ENCODE data around the gene AKAP13. TPM values are rescaled to one million over a fixed set of nuclear protein-coding genes. Genes with fewer than 3 reads are reported as not detected.
"Not testable (repeated sequence)": the region's sequence is repeated elsewhere in the genome, so short reads cannot be mapped to it uniquely, and the experiment has no call there.

The AKAP13 gene
- total RNA-seq, 2 experiments from 2014 or later: 85.1 to 104 TPM

DNA sequence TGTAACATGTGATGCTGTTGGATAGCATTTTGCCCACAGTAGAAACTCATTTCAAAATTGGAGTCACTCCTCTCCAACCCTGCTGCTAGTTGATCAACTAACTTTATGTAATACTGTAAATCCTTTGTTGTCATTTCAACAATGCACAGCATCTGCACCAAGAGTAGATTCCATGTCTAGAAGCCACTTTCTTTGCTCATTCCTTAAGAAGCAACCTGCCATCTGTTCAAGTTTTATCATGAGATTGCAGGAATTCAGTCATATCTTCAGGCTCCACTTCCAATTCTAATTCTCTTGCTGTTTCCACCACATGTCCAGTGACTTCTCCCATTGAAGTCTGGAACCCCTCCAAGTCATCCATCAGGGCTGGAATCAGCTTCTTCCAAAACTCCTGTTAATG lies 42.9 kb downstream of the AKAP13 start:
- H3K4me1 Mint-ChIP-seq: peaks cover 71% of the 10 kb centered on the region
- H3K27me3 Mint-ChIP-seq: no peaks in the 10 kb centered on the region
- no peak overlapping the region for H3K27ac Mint-ChIP-seq
- ATAC-seq: no peak
- H3K9me3 Mint-ChIP-seq (ENCODE audit: low read depth): no peaks in the 10 kb centered on the region
- no peak overlapping the region for H3K4me3 Mint-ChIP-seq
- intact Hi-C loops (cut with DNase I, micrococcal nuclease): no loop called here
- no peak for DNase-seq
- POLR2A ChIA-PET: interaction anchor here (0.6 kb wide), 1 partner anchor 60 kb away, joined by 4 read pairs; no protein-coding TSS in a partner anchor
- CTCF ChIA-PET: interaction anchor here (0.6 to 1.9 kb wide), 2 partner anchors 17 to 37 kb away, joined by 3 to 5 read pairs; no protein-coding TSS in a partner anchor
- no peaks in the 10 kb centered on the region for H3K36me3 Mint-ChIP-seq (ENCODE audit: low read depth)

DNA sequence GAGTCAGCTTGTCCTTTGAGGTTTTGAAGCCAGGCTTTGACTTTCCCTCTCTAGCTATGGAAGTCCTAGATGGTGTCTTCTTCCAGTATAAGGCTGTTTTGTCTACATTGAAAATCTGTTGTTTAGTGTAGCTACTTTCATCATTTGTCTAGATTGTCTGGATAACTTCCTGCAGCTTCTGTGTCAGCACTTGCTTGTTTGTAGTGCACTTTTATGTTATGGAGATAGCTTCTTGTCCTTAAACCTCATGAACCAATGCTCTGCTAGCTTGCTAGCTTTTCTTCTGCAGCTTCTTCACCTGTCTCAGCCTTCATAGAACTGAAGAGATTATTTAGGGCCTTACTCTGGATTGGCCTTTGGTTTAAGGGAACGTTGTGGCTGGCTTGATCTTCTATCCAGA lies 43.8 kb downstream of the AKAP13 start:
- no peaks in the 10 kb centered on the region for H3K27me3 Mint-ChIP-seq
- no peak overlapping the region for H3K27ac Mint-ChIP-seq
- intact Hi-C loops (cut with DNase I, micrococcal nuclease): no loop called here
- H3K4me1 Mint-ChIP-seq: peaks cover 71% of the 10 kb centered on the region
- no peak overlapping the region for H3K4me3 Mint-ChIP-seq
- DNase-seq (no peak), ATAC-seq (no peak)
- H3K36me3 Mint-ChIP-seq (ENCODE audit: low read depth): no peaks in the 10 kb centered on the region
- CTCF ChIA-PET: interaction anchor here (0.6 to 1.9 kb wide), 5 partner anchors 10 to 406 kb away, joined by 3 to 5 read pairs (median 3); no protein-coding TSS in a partner anchor
- POLR2A ChIA-PET: no interaction called here
- no peaks in the 10 kb centered on the region for H3K9me3 Mint-ChIP-seq (ENCODE audit: low read depth)

DNA sequence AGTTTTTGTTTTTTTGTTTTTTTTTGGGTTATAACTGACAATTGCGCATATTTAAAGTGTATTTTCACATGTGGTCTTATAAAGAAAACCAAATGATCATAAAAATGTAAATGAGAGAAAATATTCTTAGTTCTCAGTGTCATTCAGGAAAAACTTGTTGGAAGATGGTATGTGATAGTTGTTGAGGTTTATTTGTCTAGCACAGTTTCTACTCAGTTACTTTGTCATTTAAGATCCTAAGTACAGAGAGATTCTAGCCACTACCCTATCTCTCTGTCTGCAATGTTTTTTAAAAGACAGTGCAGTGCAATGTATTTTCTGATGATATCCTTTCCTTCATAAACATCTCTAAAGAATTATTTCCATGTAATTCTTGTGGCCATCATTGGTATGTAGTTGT lies 46.1 kb downstream of the AKAP13 start:
- ATAC-seq (no peak), DNase-seq (no peak)
- Mint-ChIP-seq H3K36me3 (ENCODE audit: low read depth) (no peaks in the 10 kb centered on the region), H3K27ac (no peak overlapping the region), H3K27me3 (no peaks in the 10 kb centered on the region), H3K9me3 (ENCODE audit: low read depth) (no peaks in the 10 kb centered on the region), H3K4me1 (peaks cover 74% of the 10 kb centered on the region), H3K4me3 (no peak overlapping the region)
- intact Hi-C loops (cut with DNase I, micrococcal nuclease): no loop called here
- POLR2A ChIA-PET: no interaction called here
- CTCF ChIA-PET: no interaction called here

DNA sequence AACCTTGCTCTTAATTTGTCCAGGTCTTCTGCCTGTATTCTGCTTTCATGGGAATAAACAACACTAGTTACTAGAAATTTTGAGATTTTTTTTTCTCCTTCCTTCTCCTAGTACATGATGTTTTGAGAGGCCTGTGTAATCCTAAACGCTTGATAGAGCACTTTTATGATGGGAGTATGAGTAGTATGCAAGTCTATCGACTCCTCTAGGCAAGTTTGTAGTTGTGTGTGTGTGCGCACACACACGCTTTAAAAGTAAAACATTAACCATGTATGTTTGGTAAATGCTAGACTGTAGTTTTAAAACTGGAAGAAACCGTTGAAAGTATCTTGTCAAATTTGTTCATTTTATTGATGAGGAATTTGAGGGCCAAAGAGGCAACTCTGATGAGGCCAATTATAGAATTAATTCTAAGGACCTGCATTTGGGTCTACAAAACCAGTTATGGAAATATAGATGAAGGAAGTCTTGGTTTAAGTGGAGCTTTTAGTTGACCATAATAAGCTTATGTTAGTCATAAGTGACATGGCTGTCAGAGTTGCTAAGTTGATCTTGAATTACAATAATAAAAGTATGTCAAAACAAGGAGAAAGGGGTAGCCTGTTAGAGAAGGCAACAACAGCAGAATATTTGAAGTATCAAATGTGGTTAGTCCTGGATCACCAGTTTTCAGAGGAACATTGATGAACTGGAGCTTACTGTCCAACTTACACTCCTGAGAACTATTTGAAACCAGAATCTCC lies 47.1 kb downstream of the AKAP13 start:
- intact Hi-C loops (cut with DNase I, micrococcal nuclease): no loop called here
- H3K9me3 Mint-ChIP-seq (ENCODE audit: low read depth): no peaks in the 10 kb centered on the region
- POLR2A ChIA-PET: no interaction called here
- CTCF ChIA-PET: no interaction called here
- ATAC-seq (no peak), DNase-seq (no peak)
- no peaks in the 10 kb centered on the region for H3K36me3 Mint-ChIP-seq (ENCODE audit: low read depth)
- H3K4me3 Mint-ChIP-seq: no peak overlapping the region
- H3K27me3 Mint-ChIP-seq: no peaks in the 10 kb centered on the region
- H3K4me1 Mint-ChIP-seq: peaks cover 70% of the 10 kb centered on the region
- H3K27ac Mint-ChIP-seq: no peak overlapping the region

DNA sequence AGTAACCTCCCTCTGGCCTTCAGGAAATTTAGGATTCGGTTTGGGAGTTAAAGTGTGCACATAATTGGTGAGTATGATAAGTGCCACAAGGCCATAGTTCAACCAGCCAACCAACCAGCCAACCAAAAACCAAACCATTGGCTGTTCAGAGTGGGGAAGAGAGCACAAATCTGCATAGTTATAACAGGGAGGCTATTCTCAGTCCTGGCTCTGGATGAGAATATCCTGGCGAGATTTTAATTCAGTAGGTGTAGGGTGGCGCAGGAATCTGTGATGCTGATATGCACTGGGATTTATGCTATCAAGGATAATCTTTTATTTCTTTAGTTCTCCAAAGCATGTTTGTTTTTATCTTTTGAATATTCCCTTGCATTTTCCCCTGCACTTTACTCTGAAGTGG lies 49.1 kb downstream of the AKAP13 start:
- ChIA-PET CTCF (no interaction called here), POLR2A (no interaction called here)
- intact Hi-C loops (cut with DNase I, micrococcal nuclease): no loop called here

DNA sequence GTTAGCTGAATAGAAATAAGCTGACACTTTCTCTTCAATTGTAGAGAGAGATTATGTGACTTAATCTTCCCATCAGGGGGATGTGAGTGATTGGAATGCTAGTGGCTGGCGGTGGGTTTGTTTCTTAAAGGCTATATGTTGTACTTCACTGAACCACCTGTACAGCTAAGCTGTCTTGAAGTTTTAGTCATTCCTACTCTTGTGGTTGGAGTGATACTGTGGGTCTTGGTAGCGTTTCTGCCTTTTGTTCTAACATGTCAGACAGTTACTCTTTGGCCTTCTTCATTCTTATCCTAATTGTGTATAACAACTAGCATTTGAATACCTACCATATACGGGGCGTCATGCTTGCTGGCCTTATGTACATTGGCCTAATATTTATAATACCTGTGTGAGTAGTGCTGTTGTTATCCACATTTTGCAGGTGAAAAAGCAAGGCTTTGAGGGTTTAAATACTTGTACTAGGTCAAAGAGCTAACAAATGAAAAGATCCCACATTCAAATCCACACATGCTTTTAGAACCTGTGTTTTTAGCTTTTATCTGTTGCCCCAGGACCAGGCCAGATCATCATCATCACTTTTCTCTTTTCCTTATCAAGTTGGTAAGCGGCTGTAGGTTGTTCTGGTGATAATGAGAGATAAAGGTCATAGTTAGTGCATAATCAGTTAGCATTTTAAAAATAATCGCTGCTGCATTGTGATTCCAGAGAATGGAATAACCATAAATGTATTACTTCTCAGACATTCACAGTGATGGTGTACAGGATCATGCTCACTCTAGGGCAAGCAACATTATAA lies 50.2 kb downstream of the AKAP13 start:
- Mint-ChIP-seq H3K9me3 (ENCODE audit: low read depth) (no peaks in the 10 kb centered on the region), H3K27me3 (no peaks in the 10 kb centered on the region), H3K4me1 (peaks cover 50% of the 10 kb centered on the region), H3K4me3 (no peak overlapping the region), H3K36me3 (ENCODE audit: low read depth) (no peaks in the 10 kb centered on the region), H3K27ac (peak overlapping the region; percentile 41)
- POLR2A ChIA-PET: interaction anchor here (0.6 kb wide), 2 partner anchors 129 to 256 kb away, joined by 3 to 9 read pairs; no protein-coding TSS in a partner anchor
- ATAC-seq (peak; percentile 99), DNase-seq (peak; percentile 25)
- intact Hi-C loops (cut with DNase I, micrococcal nuclease): no loop called here
- CTCF ChIA-PET: interaction anchor here (0.6 to 2.4 kb wide), 6 partner anchors 10 to 134 kb away, joined by 3 to 9 read pairs (median 4); no protein-coding TSS in a partner anchor

More for the DNA sequence above, 49.1 kb downstream of the AKAP13 start:
- no peak overlapping the region for H3K27ac Mint-ChIP-seq
- H3K9me3 Mint-ChIP-seq (ENCODE audit: low read depth): no peaks in the 10 kb centered on the region
- DNase-seq (no peak), ATAC-seq (no peak)
- peaks cover 54% of the 10 kb centered on the region for H3K4me1 Mint-ChIP-seq
- H3K27me3 Mint-ChIP-seq: no peaks in the 10 kb centered on the region
- no peak overlapping the region for H3K4me3 Mint-ChIP-seq
- H3K36me3 Mint-ChIP-seq (ENCODE audit: low read depth): no peaks in the 10 kb centered on the region

DNA sequence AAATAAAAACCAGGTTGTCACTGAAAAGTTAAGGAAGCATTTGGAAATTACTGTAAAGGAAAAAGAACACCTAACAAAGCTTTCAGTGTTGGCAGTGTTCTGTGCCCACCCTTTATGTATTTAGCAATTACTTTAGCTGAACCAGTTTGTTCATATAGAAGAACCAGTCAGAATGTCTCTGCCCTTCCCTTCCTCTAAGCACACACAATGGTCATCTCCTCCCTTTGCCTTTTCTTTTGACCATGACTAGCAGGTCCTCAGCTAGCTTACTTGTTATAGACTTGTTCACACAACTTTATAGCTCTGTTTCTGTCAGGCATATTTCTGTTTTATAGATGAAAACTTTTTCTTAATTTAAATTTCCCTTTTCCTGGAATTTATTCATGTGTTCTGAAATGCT lies 59.6 kb downstream of the AKAP13 start:
- no peak overlapping the region for H3K4me3 Mint-ChIP-seq
- peaks cover 44% of the 10 kb centered on the region for H3K4me1 Mint-ChIP-seq
- CTCF ChIA-PET: interaction anchor here (0.6 to 1.6 kb wide), 8 partner anchors 9 to 125 kb away, joined by 3 to 9 read pairs (median 4); no protein-coding TSS in a partner anchor
- no peaks in the 10 kb centered on the region for H3K9me3 Mint-ChIP-seq (ENCODE audit: low read depth)
- no peak for ATAC-seq
- no peaks in the 10 kb centered on the region for H3K36me3 Mint-ChIP-seq (ENCODE audit: low read depth)
- no peak overlapping the region for H3K27ac Mint-ChIP-seq
- intact Hi-C loops (cut with DNase I, micrococcal nuclease): loop anchor here in 1 of 2 experiments (5.0 kb wide), 3 partner anchors 33 to 63 kb away; no protein-coding TSS in a partner anchor
- POLR2A ChIA-PET: interaction anchor here (0.6 to 1.2 kb wide), 2 partner anchors 27 to 128 kb away, joined by 3 to 7 read pairs; no protein-coding TSS in a partner anchor
- H3K27me3 Mint-ChIP-seq: no peaks in the 10 kb centered on the region
- no peak for DNase-seq

DNA sequence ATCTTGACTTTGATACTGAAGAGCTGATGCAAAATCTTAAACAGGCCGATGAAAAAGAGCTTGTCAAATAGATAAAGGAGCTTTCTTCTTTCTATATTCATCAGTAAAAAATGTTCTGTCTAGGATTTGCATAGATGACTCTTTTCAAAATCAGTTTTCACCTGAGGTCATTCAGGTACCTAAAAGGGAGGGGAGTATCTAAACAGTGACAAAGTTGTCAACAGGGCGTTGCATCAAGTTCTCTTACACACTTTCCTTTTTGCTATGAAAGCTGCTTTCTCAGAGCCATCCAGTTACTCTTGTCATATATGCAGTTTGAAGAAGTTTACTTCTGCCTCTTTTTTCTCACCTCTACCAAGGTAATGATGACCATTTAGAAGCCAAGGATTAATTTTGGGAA lies 60.0 kb downstream of the AKAP13 start:
- Mint-ChIP-seq H3K9me3 (ENCODE audit: low read depth) (no peaks in the 10 kb centered on the region), H3K4me3 (no peak overlapping the region), H3K4me1 (peaks cover 48% of the 10 kb centered on the region), H3K36me3 (ENCODE audit: low read depth) (no peaks in the 10 kb centered on the region), H3K27ac (no peak overlapping the region), H3K27me3 (no peaks in the 10 kb centered on the region)
- CTCF ChIA-PET: interaction anchor here (0.6 to 1.6 kb wide), 8 partner anchors 9 to 125 kb away, joined by 3 to 9 read pairs (median 4); no protein-coding TSS in a partner anchor
- DNase-seq (no peak), ATAC-seq (peak; percentile 71)
- POLR2A ChIA-PET: interaction anchor here (0.6 to 1.2 kb wide), 2 partner anchors 27 to 129 kb away, joined by 3 to 7 read pairs; no protein-coding TSS in a partner anchor
- intact Hi-C loops (cut with DNase I, micrococcal nuclease): loop anchor here in 1 of 2 experiments (5.0 kb wide), 3 partner anchors 33 to 63 kb away; no protein-coding TSS in a partner anchor

DNA sequence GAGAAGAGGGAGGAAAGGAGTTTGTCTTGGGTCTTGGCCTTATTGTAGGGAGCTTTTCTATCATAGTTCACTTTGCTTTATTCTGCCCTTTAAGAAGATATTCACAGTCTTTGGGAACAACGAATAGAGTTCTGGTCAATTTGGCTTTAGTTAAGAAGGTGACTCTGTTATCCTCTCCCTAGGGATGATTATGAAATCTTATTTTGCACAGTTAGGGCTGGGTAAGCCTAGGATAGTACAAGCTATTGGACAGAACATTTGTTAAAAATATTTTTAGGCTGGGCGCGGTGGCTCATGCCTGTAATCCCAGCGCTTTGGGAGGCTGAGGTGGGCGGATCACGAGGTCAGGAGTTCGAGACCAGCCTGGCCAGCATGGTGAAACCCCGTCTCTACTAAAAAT lies 61.5 kb downstream of the AKAP13 start:
- H3K9me3 Mint-ChIP-seq (ENCODE audit: low read depth); CTCF ChIA-PET; ATAC-seq; POLR2A ChIA-PET; DNase-seq; H3K27me3 Mint-ChIP-seq; H3K36me3 Mint-ChIP-seq (ENCODE audit: low read depth); H3K4me3 Mint-ChIP-seq: not testable (repeated sequence)
- intact Hi-C loops (cut with DNase I, micrococcal nuclease): loop anchor here (2.0 to 5.0 kb wide), 4 partner anchors 29 to 65 kb away; no protein-coding TSS in a partner anchor
- Mint-ChIP-seq H3K27ac (peak overlapping the region; percentile 20), H3K4me1 (peaks cover 48% of the 10 kb centered on the region)

DNA sequence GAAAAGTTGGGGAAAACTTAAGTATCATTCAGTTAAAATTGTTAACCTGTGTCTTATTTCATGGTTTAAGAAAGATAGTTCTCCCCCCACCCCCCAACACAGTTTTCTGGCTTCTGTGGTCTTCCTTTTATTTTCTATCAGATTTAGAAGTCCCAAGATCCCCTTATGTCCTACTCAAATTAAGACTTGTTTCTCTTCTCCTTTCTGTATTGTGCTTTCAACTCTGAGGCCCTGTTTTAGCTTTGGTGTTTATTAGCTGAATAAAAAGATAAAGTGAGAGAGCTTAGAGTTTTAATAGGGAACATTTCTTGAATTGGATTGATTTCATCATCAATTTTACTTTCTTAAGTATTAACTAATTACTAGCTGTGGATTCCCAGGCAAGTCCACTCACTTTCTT lies 62.6 kb downstream of the AKAP13 start:
- Mint-ChIP-seq H3K27ac (no peak overlapping the region), H3K36me3 (ENCODE audit: low read depth) (peaks cover 5% of the 10 kb centered on the region), H3K27me3 (no peaks in the 10 kb centered on the region), H3K4me1 (peaks cover 48% of the 10 kb centered on the region), H3K9me3 (ENCODE audit: low read depth) (peaks cover 9% of the 10 kb centered on the region), H3K4me3 (no peak overlapping the region)
- intact Hi-C loops (cut with DNase I, micrococcal nuclease): loop anchor here (1.0 to 5.0 kb wide), 5 partner anchors 30 to 66 kb away; no protein-coding TSS in a partner anchor
- ATAC-seq (peak; percentile 24), DNase-seq (no peak)
- POLR2A ChIA-PET: interaction anchor here (0.6 to 0.7 kb wide), 2 partner anchors 38 to 164 kb away, joined by 3 read pairs; no protein-coding TSS in a partner anchor
- CTCF ChIA-PET: interaction anchor here (0.6 to 1.3 kb wide), 5 partner anchors 18 to 147 kb away, joined by 3 to 4 read pairs (median 3); no protein-coding TSS in a partner anchor

DNA sequence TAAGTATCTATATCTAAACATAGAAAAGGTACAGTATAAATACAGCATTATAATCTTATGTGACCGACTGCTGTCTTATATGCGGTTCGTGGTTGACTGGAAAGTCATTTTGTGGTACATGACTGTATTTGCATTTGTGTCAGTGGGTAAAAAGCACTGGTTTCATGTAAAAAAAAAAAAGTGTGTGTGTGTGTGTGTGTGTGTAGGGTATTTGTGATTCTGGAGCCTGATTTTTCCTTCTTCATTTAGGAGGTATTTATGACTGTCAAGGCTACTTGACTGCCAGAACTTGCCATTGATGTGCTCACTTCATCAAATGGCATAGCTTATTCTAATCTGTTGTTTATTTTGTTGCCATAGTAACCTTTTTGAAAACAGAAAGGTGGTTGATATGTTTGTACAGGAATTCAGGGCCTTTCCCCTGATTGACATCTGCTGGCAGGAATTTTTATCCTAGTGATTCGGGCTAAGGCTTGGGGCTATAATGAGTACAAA lies 63.2 kb downstream of the AKAP13 start:
- H3K36me3 Mint-ChIP-seq (ENCODE audit: low read depth): peaks cover 5% of the 10 kb centered on the region
- intact Hi-C loops (cut with DNase I, micrococcal nuclease): loop anchor here (1.0 to 5.0 kb wide), 5 partner anchors 31 to 66 kb away; no protein-coding TSS in a partner anchor
- H3K4me3 Mint-ChIP-seq: peak overlapping the region; percentile 10
- ChIA-PET CTCF (interaction anchor here (0.7 to 1.3 kb wide), 3 partner anchors 17 to 39 kb away, joined by 3 read pairs; no protein-coding TSS in a partner anchor), POLR2A (no interaction called here)
- peak overlapping the region; percentile 41 for H3K27ac Mint-ChIP-seq
- peak; percentile 81 for ATAC-seq
- no peaks in the 10 kb centered on the region for H3K27me3 Mint-ChIP-seq
- peaks cover 9% of the 10 kb centered on the region for H3K9me3 Mint-ChIP-seq (ENCODE audit: low read depth)
- H3K4me1 Mint-ChIP-seq: peaks cover 48% of the 10 kb centered on the region
- peak; percentile 49 for DNase-seq

All from activated CD4-positive, alpha-beta T cell treated with anti-CD3 and anti-CD28 coated beads for 36 hours (primary cell).